Measurements from ENCODE around the gene SEC22C. TPM values are rescaled to one million over a fixed set of nuclear protein-coding genes. Genes with fewer than 3 reads are reported as not detected.

SEC22C gene
- total and polyA plus RNA-seq, 2 of the 13 experiments (the other 11 are each of a cell fraction or from before 2014, with no cell fraction given), result 20.0 to 40.0 TPM

DNA sequence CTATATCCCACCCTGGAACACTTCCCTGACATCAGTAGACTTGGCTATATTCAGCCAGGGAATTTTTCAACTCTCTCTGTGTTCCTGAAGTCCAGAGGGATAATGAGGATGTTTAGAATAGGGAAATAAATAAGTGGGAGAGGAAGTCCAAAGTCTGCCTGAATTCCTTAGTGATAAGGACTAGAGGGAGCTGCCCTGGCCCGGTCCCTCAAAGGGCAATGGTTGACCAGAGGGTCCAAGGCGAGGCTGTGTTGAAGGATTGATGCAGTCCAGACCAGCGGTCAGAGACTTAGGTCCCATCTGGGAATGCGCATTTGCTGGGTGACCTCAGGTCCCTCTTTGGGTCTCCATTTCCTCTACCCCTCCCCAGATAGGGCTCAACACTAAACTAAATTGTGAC lies 71.4 kb downstream of the SEC22C start:
- DNase-seq (ENCODE audit: low spot score) (peak; percentile 20), FAIRE-seq (no peak), ATAC-seq (no peak; the same call in 2 of the 3 replicates)
- no peak overlapping the region for H3K9ac ChIP-seq (ENCODE audit: insufficient read depth, low read depth, low read length)
- ChIA-PET POLR2A (no interaction called here), CTCF (ENCODE audit: low intra/inter-chr PET ratio, low total read pairs) (no interaction called here)
- in situ Hi-C loops (cut with HindIII; ENCODE audit: extremely low pct_ligation_motif_present, low pct_unique_long_range_greater_than_20kb) (no loop called here), intact Hi-C loops (cut with micrococcal nuclease; ENCODE audit: unreplicated experiment) (no loop called here)
- no peak overlapping the region for H2AFZ ChIP-seq (ENCODE audit: low read length)
- no peak overlapping the region for H3K27ac ChIP-seq (ENCODE audit: extremely low read length, insufficient read depth, low read length)
- no TSS peak for BruUV-seq (replicated peaks)
- H3K4me2 ChIP-seq (ENCODE audit: low read depth, low read length), result peak overlapping the region; percentile 11; the same call in 1 of the 2 replicates
- WGBS (ENCODE audit: low lambda C conversion rate), result 25% methylated on average over 3 of the region's 4 CpGs
- H3K79me2 ChIP-seq (ENCODE audit: insufficient read depth, low read length), result no peaks in the 10 kb centered on the region
- TF ChIP-seq ARID2 (CRISPR knock-in tag; IDR thresholded peaks at IDR 0.05; ENCODE audit: borderline replicate concordance) (no peak), HNF4A (CRISPR knock-in tag; IDR thresholded peaks at IDR 0.05) (0 out of 2 replicates have a peak, but pooled peaks have one; percentile 10), GLI4 (CRISPR knock-in tag; IDR thresholded peaks at IDR 0.05; ENCODE audit: borderline replicate concordance) (no peak)
- TF ChIP-seq, protein P1, sequence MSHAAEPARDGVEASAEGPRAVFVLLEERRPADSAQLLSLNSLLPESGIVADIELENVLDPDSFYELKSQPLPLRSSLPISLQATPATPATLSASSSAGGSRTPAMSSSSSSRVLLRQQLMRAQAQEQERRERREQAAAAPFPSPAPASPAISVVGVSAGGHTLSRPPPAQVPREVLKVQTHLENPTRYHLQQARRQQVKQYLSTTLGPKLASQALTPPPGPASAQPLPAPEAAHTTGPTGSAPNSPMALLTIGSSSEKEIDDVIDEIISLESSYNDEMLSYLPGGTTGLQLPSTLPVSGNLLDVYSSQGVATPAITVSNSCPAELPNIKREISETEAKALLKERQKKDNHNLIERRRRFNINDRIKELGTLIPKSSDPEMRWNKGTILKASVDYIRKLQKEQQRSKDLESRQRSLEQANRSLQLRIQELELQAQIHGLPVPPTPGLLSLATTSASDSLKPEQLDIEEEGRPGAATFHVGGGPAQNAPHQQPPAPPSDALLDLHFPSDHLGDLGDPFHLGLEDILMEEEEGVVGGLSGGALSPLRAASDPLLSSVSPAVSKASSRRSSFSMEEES (CRISPR knock-in tag; IDR thresholded peaks at IDR 0.05), result no peak
- H3K9me3 ChIP-seq (ENCODE audit: low read length), result no peaks in the 10 kb centered on the region
- H4K20me1 ChIP-seq (ENCODE audit: insufficient read depth, low read length), result no peaks in the 10 kb centered on the region
- H3K27me3 ChIP-seq (ENCODE audit: control insufficient read depth in 1 of 2, insufficient read depth in 2 of 2, low read length in 2 of 2), result peaks cover 0 to 3% of the 10 kb centered on the region in 2 experiments; a peak in 2 of 5 replicates
- H3K36me3 ChIP-seq (replicated peaks in 1 of 2; ENCODE audit: control insufficient read depth in 1 of 2, insufficient read depth in 2 of 2, low read length in 2 of 2), result no peaks in the 10 kb centered on the region
- H3K4me1 ChIP-seq (ENCODE audit: insufficient read depth, low read length), result peaks cover 18% of the 10 kb centered on the region
- H3K4me3 ChIP-seq (replicated peaks in 1 of 3; ENCODE audit: insufficient read depth in 1 of 3, low read depth in 2 of 3, low read length in 3 of 3), result no peak overlapping the region

DNA sequence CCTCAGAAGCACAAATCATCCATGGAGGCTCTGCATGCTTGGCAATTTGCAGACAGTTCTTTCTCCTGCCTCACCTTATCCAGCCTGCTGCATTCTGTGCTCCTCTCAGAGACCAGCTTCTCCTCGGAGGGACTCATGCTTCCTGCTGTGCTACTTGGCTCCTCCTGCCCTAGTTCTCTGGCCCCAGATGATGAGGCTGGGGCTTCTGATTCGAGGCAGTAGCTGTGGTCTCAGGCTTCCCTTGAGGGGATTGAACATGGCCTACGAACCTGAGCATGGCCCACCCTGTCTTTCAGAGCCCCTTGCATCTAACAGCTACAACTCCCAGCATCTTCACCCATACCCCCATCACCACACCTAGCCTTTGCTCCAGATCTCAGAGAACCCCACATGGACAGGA lies 72.7 kb downstream of the SEC22C start:
- H3K27ac ChIP-seq (ENCODE audit: extremely low read length, insufficient read depth, low read length), result no peak overlapping the region
- ATAC-seq (no peak), DNase-seq (ENCODE audit: low spot score) (no peak), FAIRE-seq (no peak)
- ChIA-PET POLR2A (no interaction called here), CTCF (ENCODE audit: low intra/inter-chr PET ratio, low total read pairs) (no interaction called here)
- H3K36me3 ChIP-seq (replicated peaks in 1 of 2; ENCODE audit: control insufficient read depth in 1 of 2, insufficient read depth in 2 of 2, low read length in 2 of 2), result no peaks in the 10 kb centered on the region
- no peak overlapping the region for H3K9ac ChIP-seq (ENCODE audit: insufficient read depth, low read depth, low read length)
- intact Hi-C loops (cut with micrococcal nuclease; ENCODE audit: unreplicated experiment) (no loop called here), in situ Hi-C loops (cut with HindIII; ENCODE audit: extremely low pct_ligation_motif_present, low pct_unique_long_range_greater_than_20kb) (no loop called here)
- H3K9me3 ChIP-seq (ENCODE audit: low read length), result no peaks in the 10 kb centered on the region
- peaks cover 0 to 6% of the 10 kb centered on the region in 2 experiments; a peak in 2 of 5 replicates for H3K27me3 ChIP-seq (ENCODE audit: control insufficient read depth in 1 of 2, insufficient read depth in 2 of 2, low read length in 2 of 2)
- H3K4me1 ChIP-seq (ENCODE audit: insufficient read depth, low read length), result peaks cover 18% of the 10 kb centered on the region
- H4K20me1 ChIP-seq (ENCODE audit: insufficient read depth, low read length), result no peaks in the 10 kb centered on the region
- no peak overlapping the region for H2AFZ ChIP-seq (ENCODE audit: low read length)
- no peak overlapping the region for H3K4me2 ChIP-seq (ENCODE audit: low read depth, low read length)
- WGBS (ENCODE audit: low lambda C conversion rate), result 30% methylated on average over 1 of the region's 3 CpGs
- H3K79me2 ChIP-seq (ENCODE audit: insufficient read depth, low read length), result no peaks in the 10 kb centered on the region
- no TSS peak for BruUV-seq (replicated peaks)
- H3K4me3 ChIP-seq (replicated peaks in 1 of 3; ENCODE audit: insufficient read depth in 1 of 3, low read depth in 2 of 3, low read length in 3 of 3), result no peak overlapping the region
- TF ChIP-seq ZNF781 (CRISPR knock-in tag; IDR thresholded peaks at IDR 0.05; ENCODE audit: borderline replicate concordance, not compliant biosample characterization) (no peak), ATM (IDR thresholded peaks at IDR 0.05; ENCODE audit: borderline replicate concordance) (no peak), SMAD9 (CRISPR knock-in tag; IDR thresholded peaks at IDR 0.05) (no peak), HOXA7 (CRISPR knock-in tag; IDR thresholded peaks at IDR 0.05) (no peak), KLF11 (CRISPR knock-in tag; IDR thresholded peaks at IDR 0.05) (no peak), DR1 (CRISPR knock-in tag; IDR thresholded peaks at IDR 0.05) (no peak), ZBTB7A (CRISPR knock-in tag; IDR thresholded peaks at IDR 0.05) (no peak), ZMAT3 (CRISPR knock-in tag; conservative IDR thresholded peaks at IDR 0.05) (no peak), ZNF598 (CRISPR knock-in tag; IDR thresholded peaks at IDR 0.05; ENCODE audit: borderline replicate concordance) (no peak)
- TF ChIP-seq, protein P2, sequence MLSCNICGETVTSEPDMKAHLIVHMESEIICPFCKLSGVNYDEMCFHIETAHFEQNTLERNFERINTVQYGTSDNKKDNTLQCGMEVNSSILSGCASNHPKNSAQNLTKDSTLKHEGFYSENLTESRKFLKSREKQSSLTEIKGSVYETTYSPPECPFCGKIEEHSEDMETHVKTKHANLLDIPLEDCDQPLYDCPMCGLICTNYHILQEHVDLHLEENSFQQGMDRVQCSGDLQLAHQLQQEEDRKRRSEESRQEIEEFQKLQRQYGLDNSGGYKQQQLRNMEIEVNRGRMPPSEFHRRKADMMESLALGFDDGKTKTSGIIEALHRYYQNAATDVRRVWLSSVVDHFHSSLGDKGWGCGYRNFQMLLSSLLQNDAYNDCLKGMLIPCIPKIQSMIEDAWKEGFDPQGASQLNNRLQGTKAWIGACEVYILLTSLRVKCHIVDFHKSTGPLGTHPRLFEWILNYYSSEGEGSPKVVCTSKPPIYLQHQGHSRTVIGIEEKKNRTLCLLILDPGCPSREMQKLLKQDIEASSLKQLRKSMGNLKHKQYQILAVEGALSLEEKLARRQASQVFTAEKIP (CRISPR knock-in tag; IDR thresholded peaks at IDR 0.05; ENCODE audit: borderline replicate concordance), result no peak
- TF ChIP-seq, protein P3, sequence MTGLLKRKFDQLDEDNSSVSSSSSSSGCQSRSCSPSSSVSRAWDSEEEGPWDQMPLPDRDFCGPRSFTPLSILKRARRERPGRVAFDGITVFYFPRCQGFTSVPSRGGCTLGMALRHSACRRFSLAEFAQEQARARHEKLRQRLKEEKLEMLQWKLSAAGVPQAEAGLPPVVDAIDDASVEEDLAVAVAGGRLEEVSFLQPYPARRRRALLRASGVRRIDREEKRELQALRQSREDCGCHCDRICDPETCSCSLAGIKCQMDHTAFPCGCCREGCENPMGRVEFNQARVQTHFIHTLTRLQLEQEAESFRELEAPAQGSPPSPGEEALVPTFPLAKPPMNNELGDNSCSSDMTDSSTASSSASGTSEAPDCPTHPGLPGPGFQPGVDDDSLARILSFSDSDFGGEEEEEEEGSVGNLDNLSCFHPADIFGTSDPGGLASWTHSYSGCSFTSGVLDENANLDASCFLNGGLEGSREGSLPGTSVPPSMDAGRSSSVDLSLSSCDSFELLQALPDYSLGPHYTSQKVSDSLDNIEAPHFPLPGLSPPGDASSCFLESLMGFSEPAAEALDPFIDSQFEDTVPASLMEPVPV (CRISPR knock-in tag; IDR thresholded peaks at IDR 0.05), result no peak

All from HepG2 (cell line).